Measurements from ENCODE around the gene ATP8A1.
"Not testable (repeated sequence)": the region's sequence is repeated elsewhere in the genome, so short reads cannot be mapped to it uniquely, and the experiment has no call there.

Gene ATP8A1

DNA sequence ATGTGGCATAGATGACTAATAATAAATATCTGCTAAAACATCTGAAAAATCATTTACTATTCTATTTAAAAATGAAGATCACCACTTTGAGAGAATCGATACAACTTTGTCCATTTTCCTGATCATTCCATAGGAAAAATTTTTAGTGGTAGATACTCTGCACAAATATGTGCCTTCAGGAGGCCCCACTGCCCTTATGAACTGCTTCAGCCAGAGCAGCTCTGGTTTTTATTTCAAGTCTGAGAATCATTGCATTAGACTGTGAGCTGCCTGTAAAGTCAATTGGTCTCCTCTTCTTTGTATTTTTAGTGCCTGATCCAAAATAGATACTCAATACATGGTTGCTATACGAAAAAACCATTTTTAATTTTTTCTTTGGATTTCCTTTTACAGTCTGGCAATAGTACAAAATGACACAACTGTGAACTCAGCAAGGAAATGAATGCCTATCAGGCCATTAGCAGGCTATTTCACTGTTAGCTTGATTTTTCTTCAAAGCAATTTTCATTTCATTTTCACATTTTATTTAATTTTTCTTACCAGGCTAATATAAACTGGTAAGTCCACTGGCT, 190.5 kb downstream of the ATP8A1 start:
- in situ Hi-C loops (cut with HindIII; ENCODE audit: low pct_ligation_motif_present, low sequenced_read_pairs): no loop called here

GRCh38 chr4:42464550-42465094, 192.3 kb downstream of the ATP8A1 start:
- Histone ChIP-seq H3K27me3 (replicated peaks) (no peaks in the 10 kb centered on the region), H3K36me3 (replicated peaks) (no peaks in the 10 kb centered on the region), H3K27ac (no peak overlapping the region), H3K4me3 (ENCODE audit: low read depth, low read length) (no peak overlapping the region)
- TF ChIP-seq CTCF (IDR thresholded peaks at IDR 0.05; ENCODE audit: low read depth, low read length, missing control alignments): no peak
- in situ Hi-C loops (cut with HindIII; ENCODE audit: low pct_ligation_motif_present, low sequenced_read_pairs): no loop called here
- DNase-seq: no peak

More for the DNA sequence above, 190.5 kb downstream of the ATP8A1 start:
- no peak for TF ChIP-seq CTCF (IDR thresholded peaks at IDR 0.05; ENCODE audit: low read depth, low read length, missing control alignments)
- Histone ChIP-seq H3K27ac (no peak overlapping the region), H3K27me3 (replicated peaks) (no peaks in the 10 kb centered on the region), H3K4me3 (ENCODE audit: low read depth, low read length) (no peak overlapping the region), H3K36me3 (replicated peaks) (no peaks in the 10 kb centered on the region)
- no peak for DNase-seq

- H3K4me3 ChIP-seq (ENCODE audit: low read depth, low read length); DNase-seq; H3K27ac ChIP-seq; H3K36me3 ChIP-seq (replicated peaks); H3K27me3 ChIP-seq (replicated peaks); in situ Hi-C loops (cut with HindIII; ENCODE audit: low pct_ligation_motif_present, low sequenced_read_pairs): not testable (repeated sequence)
Measured at GRCh38 chr4:42461216-42461615, 195.7 kb downstream of the ATP8A1 start.

GRCh38 chr4:42460043-42460442, 196.9 kb downstream of the ATP8A1 start:
- Histone ChIP-seq H3K36me3 (replicated peaks) (no peaks in the 10 kb centered on the region), H3K27me3 (replicated peaks) (no peaks in the 10 kb centered on the region), H3K27ac (no peak overlapping the region), H3K4me3 (ENCODE audit: low read depth, low read length) (no peak overlapping the region)
- no peak for DNase-seq
- in situ Hi-C loops (cut with HindIII; ENCODE audit: low pct_ligation_motif_present, low sequenced_read_pairs): no loop called here
- no peak for TF ChIP-seq CTCF (IDR thresholded peaks at IDR 0.05; ENCODE audit: low read depth, low read length, missing control alignments)

- DNase-seq: no peak
- no peak for TF ChIP-seq CTCF (IDR thresholded peaks at IDR 0.05; ENCODE audit: low read depth, low read length, missing control alignments)
- Histone ChIP-seq H3K27ac (no peak overlapping the region), H3K4me3 (ENCODE audit: low read depth, low read length) (no peak overlapping the region), H3K36me3 (replicated peaks) (no peaks in the 10 kb centered on the region), H3K27me3 (replicated peaks) (no peaks in the 10 kb centered on the region)
- in situ Hi-C loops (cut with HindIII; ENCODE audit: low pct_ligation_motif_present, low sequenced_read_pairs): no loop called here
Measured at GRCh38 chr4:42458657-42459056, 198.2 kb downstream of the ATP8A1 start.

DNA sequence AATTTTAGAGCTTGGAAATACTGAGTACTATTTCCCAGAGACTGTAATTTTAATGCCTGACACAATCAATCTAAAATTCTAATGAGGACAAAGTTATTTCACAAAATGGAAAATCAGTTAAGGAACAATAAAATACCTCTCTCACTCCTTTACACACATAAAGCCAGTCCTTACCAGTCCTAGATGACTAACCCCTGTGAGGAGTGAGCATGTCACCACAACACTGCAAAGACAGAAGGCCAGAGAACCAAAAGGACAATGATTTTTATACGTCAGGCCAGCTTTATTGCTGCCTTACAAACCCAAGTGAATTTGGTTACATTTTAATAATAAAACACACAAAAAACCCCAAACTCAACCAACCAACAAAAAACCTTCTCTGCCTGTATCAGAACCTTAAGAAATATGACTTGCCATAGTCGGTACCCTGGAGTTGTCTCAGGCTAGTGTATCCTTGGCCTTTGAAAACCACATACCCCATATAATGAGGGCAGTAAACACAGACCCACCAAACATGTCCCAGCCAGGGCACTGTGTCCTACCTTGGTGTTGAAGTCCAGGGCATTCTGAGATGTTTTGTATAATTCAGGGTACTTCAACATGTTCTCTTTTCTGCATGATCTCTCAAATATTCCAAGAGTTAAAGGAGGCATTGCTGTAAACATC, 202.0 kb downstream of the ATP8A1 start:
- DNase-seq: no peak
- H3K27ac ChIP-seq: no peak overlapping the region
- H3K36me3 ChIP-seq (replicated peaks): no peaks in the 10 kb centered on the region
- H3K4me3 ChIP-seq (ENCODE audit: low read depth, low read length): no peak overlapping the region
- in situ Hi-C loops (cut with HindIII; ENCODE audit: low pct_ligation_motif_present, low sequenced_read_pairs): no loop called here
- no peaks in the 10 kb centered on the region for H3K27me3 ChIP-seq (replicated peaks)
- TF ChIP-seq CTCF (IDR thresholded peaks at IDR 0.05; ENCODE audit: low read depth, low read length, missing control alignments): no peak
